Ishikawa (cell line): ENCODE results near the gene PLXNB2.
A peak's percentile ranks its signal among the peaks of the same experiment; 100 is the strongest.

Experiments used
- CEBPB ChIP-seq: IDR thresholded peaks from 2 replicates; pipeline ENCODE4 v1.6.1; 2012
- CREB1 ChIP-seq: IDR thresholded peaks from 2 replicates; pipeline ENCODE4 v1.6.1; 2012; ENCODE audit warnings: low read depth
- EGR1 ChIP-seq: IDR thresholded peaks from 2 replicates; pipeline ENCODE4 v1.6.1; 2012
- EP300 ChIP-seq: IDR thresholded peaks from 2 replicates; pipeline ENCODE4 v1.6.1; 2012; ENCODE audit warnings: borderline replicate concordance
- FOXM1 ChIP-seq: IDR thresholded peaks from 2 replicates; pipeline ENCODE4 v1.6.1; 2012; ENCODE audit warnings: low read depth, borderline replicate concordance
- MAX ChIP-seq: IDR thresholded peaks from 2 replicates; pipeline ENCODE4 v1.6.1; 2012
- NFIC ChIP-seq: IDR thresholded peaks from 2 replicates; pipeline ENCODE4 v1.6.1; 2012
- RAD21 ChIP-seq: IDR thresholded peaks from 2 replicates; pipeline ENCODE4 v1.6.1; 2012; ENCODE audit warnings: low read depth
- REST ChIP-seq: IDR thresholded peaks from 2 replicates; pipeline ENCODE4 v1.6.1; 2012; ENCODE audit warnings: low read depth, mild to moderate bottlenecking
- TAF1 ChIP-seq: IDR thresholded peaks from 2 replicates; pipeline ENCODE4 v1.6.1; 2012; ENCODE audit warnings: low read depth, mild to moderate bottlenecking
- TCF12 ChIP-seq: IDR thresholded peaks from 2 replicates; pipeline ENCODE4 v1.6.1; 2012; ENCODE audit warnings: low read depth
- TEAD4 ChIP-seq: IDR thresholded peaks from 2 replicates; pipeline ENCODE4 v1.6.1; 2012
- USF1 ChIP-seq: IDR thresholded peaks from 2 replicates; pipeline ENCODE4 v1.6.1; 2012
- YY1 ChIP-seq: IDR thresholded peaks from 2 replicates; pipeline ENCODE4 v1.6.1; 2012; ENCODE audit warnings: low read depth
- ZBTB7A ChIP-seq: IDR thresholded peaks from 2 replicates; pipeline ENCODE4 v1.6.1; 2012; ENCODE audit warnings: low read depth

Gene PLXNB2

GRCh38 chr22:50280708-50281383 lies 26.6 kb downstream of the PLXNB2 start:
- TF ChIP-seq ZBTB7A (no peak), CEBPB (no peak), USF1 (no peak), EP300 (no peak), CREB1 (no peak), YY1 (no peak), TAF1 (no peak), MAX (no peak), EGR1 (no peak), TCF12 (no peak), RAD21 (no peak)

GRCh38 chr22:50280022-50280707 lies 27.3 kb downstream of the PLXNB2 start:
- TF ChIP-seq FOXM1 (no peak), MAX (no peak), RAD21 (no peak), USF1 (no peak)

- no peak for TF ChIP-seq CREB1
- TF ChIP-seq TEAD4: no peak
- no peak for TF ChIP-seq REST
- TF ChIP-seq YY1: no peak
- no peak for TF ChIP-seq NFIC
- TF ChIP-seq CEBPB: no peak
Measured at GRCh38 chr22:50278956-50279619, 28.4 kb downstream of the PLXNB2 start.

GRCh38 chr22:50278461-50278860 lies 29.0 kb downstream of the PLXNB2 start:
- TF ChIP-seq EGR1: no peak
- TF ChIP-seq NFIC: no peak
- TF ChIP-seq REST: no peak
- no peak for TF ChIP-seq TAF1
- TF ChIP-seq CEBPB: no peak
- TF ChIP-seq TCF12: no peak
- TF ChIP-seq FOXM1: no peak
- TF ChIP-seq USF1: no peak
- TF ChIP-seq YY1: no peak
- no peak for TF ChIP-seq CREB1
- TF ChIP-seq EP300: no peak

GRCh38 chr22:50277761-50278160 lies 29.7 kb downstream of the PLXNB2 start:
- TF ChIP-seq ZBTB7A: 0 out of 2 replicates have a peak, but pooled peaks have one; percentile 23
- TF ChIP-seq CREB1: no peak
- TF ChIP-seq RAD21: peak; percentile 22; the same call in 1 of the 2 replicates

- TF ChIP-seq NFIC: no peak
- TF ChIP-seq RAD21: peak; percentile 55
Measured at GRCh38 chr22:50276143-50276542, 31.3 kb downstream of the PLXNB2 start.
